ENCODE results near the gene SEPTIN3.

Gene SEPTIN3, protein sequence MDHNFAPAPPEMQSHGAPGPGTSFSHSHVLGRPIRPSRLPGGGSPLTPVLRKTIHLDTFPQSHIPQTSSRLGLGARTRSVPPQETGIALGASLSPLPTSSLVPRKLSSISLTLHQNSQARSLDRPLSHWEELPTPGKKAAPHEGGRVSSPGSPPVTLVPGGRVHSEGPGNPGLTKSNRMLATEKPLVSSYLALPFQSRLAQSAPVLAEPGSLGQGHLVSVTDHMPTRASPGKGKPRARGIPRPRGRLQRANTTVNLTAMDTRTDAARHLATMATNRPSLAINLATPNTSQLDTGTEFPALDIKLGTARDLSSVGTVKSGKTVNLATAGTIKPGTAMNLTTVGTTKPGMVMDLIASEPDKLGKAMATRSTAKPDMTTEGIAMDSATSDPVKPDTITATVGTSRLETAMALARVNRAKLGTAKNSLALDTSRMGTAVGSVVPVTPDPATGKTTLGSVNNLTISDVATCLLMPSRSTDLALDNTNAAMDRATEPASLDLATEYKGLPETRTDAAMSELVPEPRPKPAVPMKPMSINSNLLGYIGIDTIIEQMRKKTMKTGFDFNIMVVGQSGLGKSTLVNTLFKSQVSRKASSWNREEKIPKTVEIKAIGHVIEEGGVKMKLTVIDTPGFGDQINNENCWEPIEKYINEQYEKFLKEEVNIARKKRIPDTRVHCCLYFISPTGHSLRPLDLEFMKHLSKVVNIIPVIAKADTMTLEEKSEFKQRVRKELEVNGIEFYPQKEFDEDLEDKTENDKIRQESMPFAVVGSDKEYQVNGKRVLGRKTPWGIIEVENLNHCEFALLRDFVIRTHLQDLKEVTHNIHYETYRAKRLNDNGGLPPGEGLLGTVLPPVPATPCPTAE

DNA sequence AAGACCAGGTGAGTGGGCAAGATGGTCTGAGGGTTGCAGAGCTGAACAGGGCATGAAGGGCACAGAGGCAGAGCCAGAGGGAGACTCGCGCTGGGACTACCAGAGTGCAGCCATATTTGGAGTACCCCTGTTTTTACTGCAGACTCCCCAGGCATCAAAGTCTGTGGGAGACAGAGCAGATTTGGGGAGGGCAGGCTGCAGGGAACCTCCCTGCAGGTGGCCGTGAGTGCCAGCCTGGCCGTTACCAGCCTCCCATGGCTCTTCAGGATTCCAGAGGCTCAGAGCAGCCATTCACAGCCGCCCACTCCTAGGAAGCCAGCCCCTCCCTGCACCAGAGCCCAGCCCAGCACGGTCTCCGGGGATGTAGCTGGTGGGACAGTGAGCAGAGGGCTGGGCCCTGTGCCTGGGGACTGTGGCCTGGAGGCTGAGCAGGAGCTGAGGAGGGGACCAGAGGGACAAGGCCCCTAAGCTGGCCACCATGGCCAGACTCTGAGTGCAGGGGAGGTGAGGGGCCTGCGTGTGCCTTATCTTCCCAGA lies at the start of gene SEPTIN3:
Gene SEPTIN3, plus strand, starts transcription at position 334 of the 537 bp plus-strand sequence. CDS start 2,050 bp downstream, outside the sequence.
- DNase-seq, result no peak

DNA sequence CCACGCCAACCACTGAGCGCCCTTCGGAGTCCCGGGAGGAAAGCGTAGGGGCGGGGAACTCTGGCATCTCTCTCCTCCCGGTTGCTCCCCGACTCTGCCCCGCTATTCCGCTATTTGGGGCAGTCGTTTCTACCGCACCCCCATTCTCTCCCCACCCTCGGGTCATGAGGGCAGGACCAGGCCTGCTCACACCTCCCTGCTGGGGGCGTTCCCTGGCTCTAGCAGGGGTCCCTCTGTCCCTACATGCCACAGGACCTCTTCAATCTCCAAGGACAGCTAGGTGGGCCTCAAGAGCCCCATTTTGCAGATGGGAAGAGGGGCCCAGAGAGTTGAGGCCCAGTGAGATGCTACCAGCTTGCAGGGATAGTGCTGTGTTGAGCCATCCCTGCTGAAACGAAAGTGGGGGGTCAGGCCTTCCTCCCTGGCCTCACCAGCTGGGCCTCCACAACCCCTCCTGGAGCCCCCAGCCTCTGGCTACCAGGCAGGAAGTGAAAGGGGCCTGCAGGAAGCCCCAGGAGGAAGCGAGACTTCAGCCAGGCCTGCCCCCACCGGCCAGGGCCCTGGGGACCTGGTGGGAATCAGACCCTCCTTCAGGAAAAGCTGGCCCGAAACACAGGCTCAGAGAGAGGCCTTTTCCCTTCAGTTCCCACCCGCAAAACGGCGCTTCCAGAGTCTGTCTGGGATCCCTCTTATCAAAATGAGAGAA lies 48.8 kb upstream of the SEPTIN3 start:
- DNase-seq, result no peak

DNA sequence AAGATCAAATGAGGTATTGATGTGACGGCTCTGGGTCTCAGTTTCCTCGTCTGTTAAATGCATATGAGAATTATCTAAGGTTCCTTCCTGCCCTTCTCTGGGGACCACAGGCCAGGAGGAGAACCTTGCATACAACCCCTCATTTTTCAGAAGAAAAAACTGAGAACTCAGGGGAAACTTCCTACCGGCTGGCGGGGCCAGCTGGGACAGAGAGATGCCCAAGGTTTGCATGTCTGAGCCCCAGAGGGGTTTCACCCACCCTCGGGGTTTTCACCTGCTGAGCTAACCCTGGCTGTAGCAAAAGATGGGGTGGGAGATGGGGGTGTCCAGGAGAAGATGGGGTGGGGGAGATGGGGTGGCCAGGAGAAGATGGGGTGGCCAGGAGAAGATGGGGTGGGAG lies 46.9 kb upstream of the SEPTIN3 start:
- DNase-seq, result no peak

DNA sequence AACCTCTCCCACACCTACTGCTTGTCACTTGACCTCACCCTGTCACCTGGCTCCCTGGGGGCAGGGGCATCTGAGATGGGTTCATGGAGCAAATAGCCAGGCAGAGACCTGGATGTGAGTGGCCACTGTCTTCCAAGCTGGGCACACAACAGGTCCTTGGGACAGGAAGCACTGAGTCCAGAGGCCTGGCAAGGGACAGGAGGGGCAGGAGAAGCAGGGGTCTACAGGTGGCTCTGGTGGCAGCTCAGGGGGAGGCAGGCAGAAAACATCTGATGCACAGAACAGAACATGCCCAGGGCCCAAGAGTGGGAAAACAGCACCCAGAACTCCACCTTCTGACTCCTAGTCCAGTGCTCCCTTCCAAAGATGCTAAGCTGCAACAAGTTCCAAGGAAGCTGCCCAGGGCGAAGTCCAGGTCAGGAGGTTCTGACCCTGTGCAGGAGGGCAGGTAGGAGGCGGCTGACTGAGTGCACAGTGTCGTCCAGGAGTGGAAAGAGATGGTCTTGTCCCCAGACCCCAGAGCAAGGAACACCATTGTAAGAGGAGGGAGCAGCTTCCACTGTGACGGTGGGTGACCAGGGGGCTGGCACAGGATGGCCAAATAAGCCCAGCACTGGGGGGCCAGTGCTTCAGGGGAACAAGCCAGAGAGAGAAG lies 46.2 kb upstream of the SEPTIN3 start:
- DNase-seq, result no peak

DNA sequence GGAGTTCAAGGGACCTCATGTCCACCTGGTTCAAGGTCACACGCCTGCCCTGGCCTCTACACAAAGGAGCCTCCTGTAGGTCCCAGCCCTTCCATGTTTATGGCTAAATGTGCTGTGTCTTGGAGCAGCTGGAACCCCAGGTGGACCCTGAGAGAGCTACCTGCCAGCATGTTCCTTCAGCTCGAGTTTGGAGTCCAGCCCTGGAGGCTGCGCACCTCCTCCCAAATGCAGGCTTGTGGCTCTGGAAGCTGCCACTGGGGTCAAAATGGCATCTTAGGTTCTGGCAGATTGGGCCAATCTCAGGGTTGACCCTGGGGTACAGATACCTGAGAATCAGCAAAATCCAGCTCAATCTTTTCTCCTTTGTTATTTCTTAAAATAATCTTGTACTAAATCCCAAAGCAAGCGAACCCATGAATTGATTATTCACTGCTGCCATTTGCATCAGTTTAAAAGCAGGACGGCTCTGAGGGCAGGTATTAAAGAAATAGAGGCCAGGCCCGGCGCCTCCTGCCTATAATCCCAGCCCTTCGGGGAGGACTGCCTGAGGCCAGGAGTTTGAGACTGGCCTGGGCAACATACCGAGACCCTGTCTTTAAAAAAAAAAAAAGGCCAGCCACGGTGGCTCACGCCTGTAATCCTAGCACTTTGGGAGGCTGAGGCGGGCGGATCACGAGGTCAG lies 45.5 kb upstream of the SEPTIN3 start:
- no peak for DNase-seq

DNA sequence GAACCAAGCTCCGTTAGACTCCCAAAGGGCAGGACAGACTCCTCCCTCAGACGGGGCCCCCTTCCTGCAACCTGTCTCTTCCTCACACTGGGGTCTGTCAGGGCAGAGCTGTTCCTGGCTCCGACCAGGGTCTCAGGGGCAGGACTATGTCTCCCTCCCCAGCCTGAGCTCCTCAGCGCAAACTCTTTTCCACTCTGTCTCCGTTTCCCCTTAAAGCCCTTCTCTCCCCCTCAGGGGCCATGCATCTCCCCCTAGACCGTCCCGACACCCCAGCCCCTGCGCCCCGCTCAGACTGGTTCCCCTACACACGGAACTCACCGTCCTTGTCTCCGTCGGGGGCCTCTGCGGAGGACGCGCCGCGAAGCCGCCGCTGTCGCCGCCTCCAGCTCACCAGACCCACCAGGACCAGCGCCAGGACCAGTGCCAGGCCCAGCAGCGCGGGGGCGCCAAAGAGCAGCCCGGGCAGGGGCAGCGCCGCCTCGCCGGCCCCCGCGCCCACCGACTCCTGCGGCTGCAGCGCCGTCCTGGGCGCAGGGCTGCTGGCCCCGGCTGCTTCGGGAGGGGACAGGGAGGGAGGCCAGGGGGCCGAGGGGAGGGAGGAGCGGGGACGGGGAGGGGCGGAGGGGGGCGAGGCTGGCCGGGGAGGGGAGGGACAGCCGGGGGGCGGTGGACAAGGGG lies 43.3 kb upstream of the SEPTIN3 start:
- DNase-seq, result no peak

DNA sequence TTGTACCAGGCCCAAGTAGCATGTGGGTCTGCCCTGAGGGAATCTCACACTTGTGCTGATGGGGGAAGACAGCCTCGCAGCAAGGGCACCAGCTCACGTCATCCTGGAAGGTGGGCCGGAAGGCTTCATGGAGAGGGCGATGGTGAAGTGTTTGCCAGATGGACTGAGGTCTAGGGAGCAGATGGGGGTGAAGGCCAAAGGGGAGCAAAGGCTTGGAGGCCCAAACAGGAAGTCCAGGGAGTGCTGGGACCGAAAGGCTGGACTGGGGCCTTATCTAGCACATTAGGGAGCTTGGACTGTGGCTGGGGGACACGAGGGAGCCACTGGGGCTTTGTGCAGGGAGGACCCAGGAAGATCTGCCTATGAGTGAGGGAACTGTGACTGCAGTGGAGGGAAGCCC lies 41.4 kb upstream of the SEPTIN3 start:
- DNase-seq, result no peak

DNA sequence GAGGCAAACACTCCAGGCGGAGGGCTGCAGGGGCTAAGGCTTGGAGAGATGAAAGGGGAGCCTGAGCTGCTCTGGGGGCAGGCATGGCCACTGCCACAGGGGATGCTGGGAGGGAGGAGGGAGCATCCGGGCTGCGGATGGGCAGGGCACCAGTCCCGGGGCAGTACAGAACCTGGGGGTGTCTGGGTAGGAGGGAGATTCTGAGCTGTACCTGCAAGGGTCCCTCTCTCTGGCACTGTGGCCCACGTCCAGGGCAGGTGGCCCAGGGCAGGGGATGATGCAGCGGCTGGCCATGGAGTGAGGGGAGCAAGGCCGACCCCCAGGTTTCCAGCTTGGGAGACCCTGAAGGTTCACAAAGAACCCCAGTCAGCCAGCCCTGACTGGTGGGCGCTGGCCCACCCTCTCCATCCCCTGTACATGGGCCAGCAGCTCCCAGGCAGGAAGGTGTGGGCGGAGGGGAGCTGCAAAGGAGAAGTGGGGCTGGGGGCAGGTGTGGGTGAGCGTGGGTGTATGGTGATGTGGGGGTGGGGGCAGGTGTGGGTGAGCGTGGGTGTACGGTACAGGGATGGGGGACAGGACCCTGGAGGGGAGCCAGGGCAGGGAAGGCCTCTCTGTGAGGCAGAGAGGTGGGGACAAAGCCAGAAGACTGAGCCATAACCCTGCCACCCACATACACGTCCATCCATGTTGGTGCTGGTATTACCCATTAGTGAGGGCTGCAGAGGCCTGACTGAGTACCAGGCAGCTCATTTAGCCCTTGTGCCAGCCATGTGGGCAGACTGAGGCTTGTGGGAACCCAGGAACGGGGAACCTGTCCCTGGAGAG lies 40.4 kb upstream of the SEPTIN3 start:
- DNase-seq, result no peak

DNA sequence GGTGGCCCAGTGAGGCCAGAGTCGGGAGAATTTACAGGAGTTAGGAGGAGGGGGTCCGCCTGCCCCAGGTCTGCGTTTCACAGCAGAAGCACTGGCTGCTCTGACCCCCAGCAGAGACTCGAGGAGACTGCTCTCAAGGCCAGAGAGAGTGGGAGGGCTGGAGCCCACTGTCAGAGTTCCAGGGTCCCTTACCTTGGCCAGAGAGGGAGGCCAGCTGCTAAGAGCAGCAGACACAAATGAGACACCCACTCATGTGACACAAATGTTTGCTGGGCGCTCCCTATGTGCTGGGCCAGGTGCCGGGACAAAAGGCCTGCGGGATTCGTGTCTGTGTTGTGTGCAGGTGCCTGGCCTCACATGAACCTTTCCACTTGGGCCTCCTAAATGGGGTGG lies 39.8 kb upstream of the SEPTIN3 start:
- DNase-seq, result no peak

DNA sequence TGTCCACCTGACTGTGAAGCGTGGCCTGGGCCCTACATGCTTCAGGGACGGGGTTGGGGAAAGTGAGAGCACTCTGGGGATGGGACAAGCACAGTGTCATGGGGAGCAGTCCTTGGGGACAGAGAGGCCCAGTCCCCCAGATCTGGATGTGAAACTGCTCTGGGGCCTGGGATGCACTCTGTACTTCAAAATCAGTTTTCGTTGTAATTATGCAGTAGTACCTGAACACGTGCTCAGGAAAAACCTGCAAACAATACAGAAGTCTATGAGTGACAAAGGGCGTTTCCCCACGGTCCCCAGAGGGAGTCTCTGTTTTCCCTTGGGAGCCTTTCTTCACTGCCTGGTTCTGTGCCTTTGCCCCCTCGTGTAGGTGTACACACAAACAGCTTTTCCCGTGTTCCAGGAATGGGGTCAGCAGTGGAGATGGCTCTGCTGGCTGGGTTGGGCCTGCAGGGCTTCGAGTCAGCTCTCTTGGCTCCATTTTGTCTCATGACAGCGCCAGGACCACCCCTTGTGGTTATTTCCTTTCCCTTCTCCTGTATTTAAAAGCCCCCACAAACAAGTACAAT lies 37.5 kb upstream of the SEPTIN3 start:
- no peak for DNase-seq

DNA sequence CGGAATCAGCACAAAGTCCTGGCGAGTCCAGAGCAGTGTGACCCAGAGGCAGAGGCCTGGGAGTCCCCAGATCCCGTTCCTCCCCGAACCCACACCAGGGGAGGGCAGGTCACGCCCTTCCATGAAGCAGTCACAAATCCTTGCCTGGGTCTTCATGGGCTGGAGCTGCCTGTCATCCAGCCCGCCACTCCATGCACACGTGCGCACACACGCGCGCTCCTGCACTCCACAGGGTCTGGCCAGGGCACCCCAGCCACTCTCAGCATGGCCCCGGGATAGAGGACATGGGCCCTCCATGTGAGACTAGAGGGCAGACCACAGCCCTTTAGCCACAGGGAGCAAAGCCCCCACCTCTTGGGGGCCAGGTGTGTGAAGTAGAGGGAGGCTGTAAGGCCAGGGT lies 36.9 kb upstream of the SEPTIN3 start:
- no peak for DNase-seq

DNA sequence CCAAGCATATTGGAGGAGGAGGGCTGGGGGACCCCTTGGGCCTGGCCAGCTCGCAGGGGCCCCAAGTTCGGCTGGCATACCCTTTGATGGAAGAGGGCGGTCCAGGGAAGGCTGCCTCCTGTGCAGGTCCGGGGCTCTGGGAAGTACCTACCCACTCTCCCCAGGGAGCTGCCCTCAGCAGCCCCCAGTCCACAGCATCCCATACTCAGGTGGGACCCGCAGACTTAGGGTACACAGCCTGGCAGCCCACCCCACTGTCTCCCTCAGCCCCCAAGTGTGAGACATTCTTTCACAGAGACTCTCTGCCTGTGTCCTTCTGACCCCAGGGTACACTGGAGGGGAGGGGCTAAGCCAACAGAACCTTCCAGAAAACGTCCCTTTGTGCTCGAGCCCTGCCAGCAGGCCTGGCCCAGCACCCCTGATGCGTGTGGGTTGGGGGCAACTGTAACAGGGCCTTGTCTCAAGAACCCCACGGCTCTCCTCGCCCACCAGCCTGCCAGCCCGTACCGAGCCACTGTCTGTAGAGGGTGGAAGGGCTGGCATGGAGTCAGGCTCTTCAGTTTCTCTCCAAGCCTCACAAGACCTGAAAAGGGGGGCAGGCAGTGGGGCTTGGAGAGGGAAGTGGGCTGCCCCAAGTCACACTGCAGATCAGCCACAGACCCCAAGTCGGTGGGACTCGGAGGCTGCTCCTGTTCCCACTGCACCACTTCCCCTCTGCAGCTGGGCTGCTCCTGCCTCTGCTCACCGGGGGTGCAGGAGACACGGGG lies 35.6 kb upstream of the SEPTIN3 start:
- DNase-seq, result no peak

DNA sequence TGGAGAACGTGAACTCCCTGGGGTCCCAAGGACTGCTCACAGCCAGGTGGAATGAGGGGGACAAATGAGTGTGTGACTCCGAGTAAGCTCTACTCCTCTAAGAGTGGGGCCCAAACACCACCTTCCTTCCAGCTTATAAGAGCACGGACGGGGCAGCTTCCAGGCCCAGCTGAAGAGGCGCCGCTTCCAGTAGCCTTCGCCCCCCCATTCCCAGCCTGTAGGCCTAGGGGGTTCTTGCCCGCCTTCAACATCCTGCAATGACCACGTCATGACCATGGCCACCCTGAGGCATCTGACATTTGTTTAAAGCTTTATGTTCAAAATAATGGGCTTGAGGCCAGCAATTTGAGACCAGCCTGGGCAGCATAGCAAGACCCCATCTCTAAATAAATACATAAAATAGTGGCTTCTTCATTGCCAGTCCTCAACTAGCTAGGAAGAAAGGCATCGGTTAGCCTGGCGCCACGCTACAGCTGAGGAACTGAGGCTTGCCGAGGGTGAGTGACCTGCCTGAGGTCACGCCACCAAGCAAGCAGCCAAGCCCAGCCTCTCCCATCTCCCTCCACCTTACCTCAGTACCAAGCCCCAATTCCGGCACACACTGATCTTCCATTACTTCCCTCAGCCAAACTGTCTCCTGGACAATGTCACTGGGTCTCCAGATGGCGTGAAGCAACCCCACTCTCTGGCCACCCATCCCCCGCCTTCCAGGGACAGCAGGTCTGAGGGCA lies 34.8 kb upstream of the SEPTIN3 start:
- DNase-seq, result no peak

DNA sequence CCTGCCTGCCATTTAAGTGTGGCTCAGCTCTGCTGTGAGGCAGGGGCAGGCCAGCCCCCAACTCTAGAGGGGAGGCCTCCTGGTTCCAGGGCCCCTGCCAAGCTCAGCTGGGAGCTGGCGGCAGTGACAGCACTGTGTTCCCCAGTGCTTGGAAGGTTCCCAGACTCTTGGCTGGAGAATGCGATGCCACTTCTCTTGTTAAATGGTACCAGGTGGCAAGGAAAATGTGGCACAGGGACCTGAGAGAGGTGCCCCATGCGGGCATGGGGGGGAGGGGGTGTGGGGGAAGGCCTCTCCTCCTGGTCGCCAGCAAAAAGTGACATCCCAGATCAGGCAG lies 34.3 kb upstream of the SEPTIN3 start:
- DNase-seq, result no peak

DNA sequence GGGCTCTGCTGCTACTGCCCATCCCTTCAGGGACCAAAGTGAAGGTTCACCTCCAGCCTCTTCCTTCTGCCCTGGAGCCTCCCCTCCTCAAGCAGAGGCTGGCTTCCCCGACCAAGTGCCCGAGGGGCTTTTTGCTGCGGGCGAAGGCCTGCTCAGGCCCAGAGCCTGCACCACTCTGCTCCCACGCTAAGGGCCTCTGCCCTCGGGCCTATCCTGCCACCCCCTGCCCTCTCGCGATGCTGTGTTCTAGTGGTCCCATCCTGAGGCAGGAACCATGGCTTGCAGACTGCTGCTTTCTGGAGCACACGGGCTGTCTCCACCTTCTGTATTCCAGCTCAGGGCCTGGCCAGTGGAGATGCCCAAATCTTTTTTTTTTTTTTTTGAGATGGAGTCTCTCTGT lies 33.7 kb upstream of the SEPTIN3 start:
- DNase-seq, result no peak

DNA sequence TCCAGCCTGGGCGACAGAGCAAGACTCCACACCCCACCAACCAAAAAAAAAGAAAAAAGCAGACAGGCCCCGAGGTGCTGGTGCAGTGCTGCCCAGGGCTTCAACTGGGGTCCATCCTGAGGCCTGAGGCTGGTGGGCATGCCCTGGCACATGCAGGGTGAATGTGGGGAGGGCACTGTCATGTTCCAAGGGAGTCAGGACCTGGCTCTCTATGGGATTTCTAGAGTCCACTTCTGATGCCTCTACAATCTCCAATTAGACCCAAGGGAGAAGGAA lies 32.4 kb upstream of the SEPTIN3 start:
- DNase-seq, result no peak

DNA sequence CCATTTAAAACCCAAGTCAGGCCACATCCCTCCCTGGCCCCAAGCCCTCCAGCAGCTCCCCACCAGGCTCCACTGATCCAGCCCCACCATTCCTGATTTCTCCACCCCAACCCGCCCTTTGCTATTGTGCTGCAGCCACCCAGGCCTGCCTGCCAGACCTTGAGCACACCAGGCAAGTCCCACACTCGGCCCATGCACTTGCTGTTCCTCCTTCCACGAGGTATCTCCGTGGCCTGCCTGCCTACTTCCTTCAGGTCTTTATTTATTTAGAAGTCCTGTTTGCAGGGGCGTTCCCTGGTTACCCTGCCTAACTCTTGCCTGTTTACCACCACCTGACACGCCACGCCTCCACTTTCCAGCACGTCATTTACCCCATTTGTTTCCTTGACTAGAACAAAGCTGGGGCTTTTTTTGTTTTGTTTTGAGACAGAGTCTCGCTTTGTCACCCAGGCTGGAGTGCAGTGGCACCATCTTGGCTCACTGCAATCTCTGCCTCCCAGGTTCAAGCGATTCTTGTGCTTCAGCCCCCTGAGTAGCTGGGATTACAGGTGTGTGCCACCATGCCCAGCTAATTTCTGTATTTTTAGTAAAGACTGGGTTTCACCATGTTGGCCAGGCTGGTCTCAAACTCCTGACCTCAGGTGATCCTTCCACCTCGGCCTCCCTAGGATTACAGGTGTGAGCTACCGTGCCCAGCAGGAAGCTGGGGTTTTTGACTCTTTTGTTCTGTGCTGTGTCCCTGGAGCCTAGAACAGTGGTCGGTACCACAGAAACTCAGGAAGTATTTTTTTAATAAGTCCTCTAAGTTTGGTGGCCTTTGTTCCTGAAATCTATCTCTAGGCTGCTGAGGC lies 29.0 kb upstream of the SEPTIN3 start:
- no peak for DNase-seq

Measured in kidney glomerular epithelial cell (primary cell).